Cortex of kidney (tissue), 1 donor: ENCODE results near the gene POTEF.
"Not testable (repeated sequence)": the region's sequence is repeated elsewhere in the genome, so short reads cannot be mapped to it uniquely, and the experiment has no call there.

Source experiments
- DNase-seq: peaks from one replicate; lab custom pipeline; 2025; lab: John Stamatoyannopoulos, UW

Gene POTEF

DNA sequence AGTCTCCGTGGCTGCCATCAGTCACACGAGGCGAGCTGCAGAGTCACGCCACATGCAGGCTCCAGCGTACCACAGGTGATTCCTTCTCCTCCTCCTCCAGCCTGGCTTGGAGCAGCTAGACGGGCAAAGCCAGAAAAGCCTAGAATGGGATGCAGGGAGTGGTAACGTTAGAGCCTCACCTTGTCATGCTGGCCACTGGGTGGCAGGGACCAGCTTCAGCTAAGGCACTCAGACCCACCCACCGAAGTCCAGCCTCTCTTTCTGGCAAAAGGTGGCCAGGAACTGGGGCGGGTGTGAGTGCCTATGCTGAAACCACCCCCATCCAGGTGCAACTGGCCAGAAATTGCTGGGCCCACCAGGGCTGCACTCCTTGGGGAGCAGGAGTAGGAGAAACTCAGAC, 1.3 kb downstream of the POTEF start:
- DNase-seq = not testable (repeated sequence)

GRCh38 chr2:130120924-130121323, 8.1 kb downstream of the POTEF start:
- not testable (repeated sequence) for DNase-seq

- DNase-seq = not testable (repeated sequence)
Observed at GRCh38 chr2:130102597-130103363, 26.2 kb downstream of the POTEF start.

DNA sequence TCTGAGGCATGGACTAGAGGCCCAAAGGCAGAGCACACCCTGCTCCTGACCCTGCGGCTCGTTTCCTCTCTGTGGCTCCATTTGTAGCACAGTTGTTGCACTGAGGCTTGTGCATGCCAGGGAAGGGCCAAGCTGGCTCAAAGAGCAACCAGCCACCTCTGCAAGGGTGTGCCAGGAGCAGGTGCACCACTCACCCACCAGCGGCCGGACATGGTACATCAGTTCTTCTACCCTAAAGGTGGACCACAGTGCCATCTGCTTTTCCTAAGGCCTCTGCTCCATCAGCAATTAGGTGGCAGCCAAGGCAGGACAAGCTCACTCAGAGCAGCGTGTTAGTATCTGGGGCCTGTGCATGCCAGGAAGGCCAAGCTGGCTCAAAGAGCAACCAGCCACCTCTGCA, 66.4 kb downstream of the POTEF start:
- DNase-seq = not testable (repeated sequence)

DNA sequence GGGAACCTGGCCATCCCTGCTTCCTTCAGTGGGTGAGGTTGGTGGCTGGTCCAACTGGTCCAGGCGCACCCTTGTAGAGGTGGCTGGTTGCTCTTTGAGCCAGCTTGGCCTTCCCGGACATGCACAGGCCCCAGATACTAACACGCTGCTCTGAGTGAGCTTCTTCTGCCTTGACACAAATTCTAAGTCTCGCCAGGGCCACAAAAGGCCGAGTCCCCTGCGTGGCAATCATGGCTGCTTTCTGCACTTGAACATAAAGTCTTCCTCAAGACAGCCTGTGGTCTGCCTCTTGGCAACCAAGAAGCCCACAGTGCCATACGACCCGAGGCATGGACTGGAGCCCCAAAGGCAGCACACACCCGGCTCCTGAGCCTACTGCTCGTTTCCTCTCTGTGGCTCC, 69.0 kb downstream of the POTEF start:
- not testable (repeated sequence) for DNase-seq

- not testable (repeated sequence) for DNase-seq
Observed at GRCh38 chr2:130056336-130056735, 72.7 kb downstream of the POTEF start.

DNA sequence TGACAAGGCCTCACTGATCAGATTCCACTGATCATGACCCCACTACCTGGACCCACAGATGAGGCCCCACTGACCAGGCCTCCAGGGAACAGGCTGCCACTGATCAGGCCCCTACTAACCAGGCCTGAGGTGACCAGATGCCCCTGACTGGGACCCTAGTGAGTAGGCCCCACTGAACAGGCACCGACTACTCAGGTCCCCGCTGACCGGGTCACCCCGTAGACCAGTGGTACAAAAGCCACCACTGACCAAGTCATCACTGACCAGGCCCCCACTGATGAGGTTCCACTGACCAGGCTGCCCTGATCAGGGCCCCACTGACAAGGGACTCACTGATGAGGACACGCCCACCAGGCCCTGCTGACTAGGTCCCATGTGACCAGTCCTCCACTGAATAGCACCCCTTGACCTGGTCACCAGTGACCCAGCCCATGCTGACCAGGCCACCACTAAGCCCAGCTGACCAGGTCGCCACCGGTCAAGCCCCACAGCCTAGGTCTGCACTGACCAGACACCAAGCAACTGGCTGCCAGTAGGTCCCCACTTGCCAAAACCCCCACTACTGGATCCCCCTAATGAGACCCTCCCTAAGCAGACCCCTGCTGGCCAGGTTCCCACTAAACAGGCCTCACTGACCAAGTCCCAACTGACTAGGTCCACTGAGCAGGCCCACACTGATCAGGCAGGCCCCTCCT, 75.7 kb downstream of the POTEF start:
- DNase-seq = not testable (repeated sequence)

DNA sequence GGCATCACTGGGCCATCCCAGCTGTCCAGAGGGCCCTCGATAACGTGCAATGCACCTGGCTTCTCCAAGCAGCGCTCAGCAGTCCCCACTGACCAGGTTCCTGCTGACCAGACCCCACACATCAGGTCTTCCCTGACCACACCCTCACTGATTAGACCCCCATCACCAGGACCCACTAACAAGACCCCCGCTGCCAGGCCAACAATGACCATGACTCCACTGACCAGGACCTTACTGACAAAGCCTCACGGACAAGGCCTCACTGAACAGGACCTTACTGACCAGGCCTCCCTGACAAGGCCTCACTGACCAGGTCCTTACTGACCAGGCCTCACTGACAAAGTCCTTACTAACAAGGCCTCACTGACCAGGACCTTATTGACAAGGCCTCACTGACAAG, 76.6 kb downstream of the POTEF start:
- not testable (repeated sequence) for DNase-seq

- not testable (repeated sequence) for DNase-seq
Observed at GRCh38 chr2:130048422-130048821, 80.6 kb downstream of the POTEF start.

DNA sequence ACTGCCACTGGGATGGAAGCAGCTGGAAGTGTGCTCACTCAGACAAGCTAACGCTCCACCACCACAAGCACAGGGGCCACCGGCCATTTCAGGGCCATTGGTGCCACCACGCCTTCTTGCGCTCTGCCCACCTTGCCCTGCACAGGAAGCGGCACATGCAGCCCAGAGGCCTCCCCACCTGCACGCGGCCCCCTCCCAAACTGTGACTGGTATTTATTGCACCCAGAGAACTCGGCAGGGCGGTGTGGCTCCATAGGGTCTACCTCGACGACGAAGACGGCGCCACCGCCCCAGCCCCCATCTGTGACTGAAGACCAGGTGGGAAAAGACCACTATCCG, 90.8 kb downstream of the POTEF start:
- DNase-seq = not testable (repeated sequence)

DNA sequence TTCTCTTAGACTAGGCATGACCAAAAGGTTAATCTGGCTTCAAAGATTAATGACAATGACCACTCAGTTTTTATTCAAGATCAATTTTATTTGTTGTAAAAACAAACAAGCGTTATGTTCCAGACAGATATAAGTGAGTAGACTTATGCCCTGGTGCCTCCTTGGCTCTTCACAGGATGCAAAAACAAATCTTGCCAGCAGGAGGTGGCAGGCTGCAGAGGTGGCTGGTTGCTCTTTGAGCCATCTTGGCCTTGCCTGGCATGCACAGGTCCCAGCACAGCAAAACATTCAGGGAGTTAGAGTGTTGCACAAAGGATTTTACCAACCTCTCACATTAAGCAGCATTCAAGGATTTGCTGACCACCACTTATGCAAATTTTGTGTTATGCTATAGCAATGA, 103.1 kb downstream of the POTEF start:
- not testable (repeated sequence) for DNase-seq
